GM19468 (cell line): ENCODE data around the gene LPCAT1.
"Not testable (repeated sequence)": the region's sequence is repeated elsewhere in the genome, so short reads cannot be mapped to it uniquely, and the experiment has no call there.

Experiments used
- ATAC-seq: cut with Tn5 transposase; IDR thresholded peaks from one replicate; pipeline ENCODE4 v1.9.1; 2021; ENCODE audit warnings: mild to moderate bottlenecking, moderate library complexity, moderate number of reproducible peaks; ENCODE audit not compliant: unreplicated experiment; ENCODE audit errors: extremely low read depth

LPCAT1 gene

GRCh38 chr5:1456110-1456881 lies 67.5 kb downstream of the LPCAT1 start:
- not testable (repeated sequence) for ATAC-seq

GRCh38 chr5:1453613-1454012 lies 70.1 kb downstream of the LPCAT1 start:
- no peak for ATAC-seq

DNA sequence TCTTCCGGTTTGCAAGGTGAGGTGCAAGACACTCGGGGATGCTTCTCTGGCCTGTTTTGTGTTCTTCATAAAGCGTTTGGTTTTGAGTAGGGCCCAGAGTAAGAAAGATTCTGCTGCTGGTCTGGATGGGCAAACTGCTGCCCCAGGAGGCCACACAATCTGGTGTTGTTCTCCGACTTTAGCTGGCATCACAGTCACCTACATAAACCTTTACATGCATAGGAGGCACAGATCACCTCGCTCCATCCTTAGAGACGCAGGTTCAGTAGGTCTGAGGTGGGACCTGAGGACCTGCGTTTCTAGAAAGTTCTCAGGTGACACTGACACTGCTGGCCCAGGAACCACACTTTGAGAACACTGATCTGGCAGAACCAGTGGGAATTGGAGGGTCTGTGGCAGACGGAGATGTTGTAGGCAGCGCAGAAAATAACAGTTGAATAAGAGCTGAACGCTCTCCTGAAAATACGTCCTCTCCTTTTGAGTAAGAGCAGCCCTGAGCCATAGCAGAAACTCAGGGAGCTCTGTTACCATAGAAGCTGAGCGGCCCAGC lies 74.6 kb downstream of the LPCAT1 start:
- no peak for ATAC-seq

DNA sequence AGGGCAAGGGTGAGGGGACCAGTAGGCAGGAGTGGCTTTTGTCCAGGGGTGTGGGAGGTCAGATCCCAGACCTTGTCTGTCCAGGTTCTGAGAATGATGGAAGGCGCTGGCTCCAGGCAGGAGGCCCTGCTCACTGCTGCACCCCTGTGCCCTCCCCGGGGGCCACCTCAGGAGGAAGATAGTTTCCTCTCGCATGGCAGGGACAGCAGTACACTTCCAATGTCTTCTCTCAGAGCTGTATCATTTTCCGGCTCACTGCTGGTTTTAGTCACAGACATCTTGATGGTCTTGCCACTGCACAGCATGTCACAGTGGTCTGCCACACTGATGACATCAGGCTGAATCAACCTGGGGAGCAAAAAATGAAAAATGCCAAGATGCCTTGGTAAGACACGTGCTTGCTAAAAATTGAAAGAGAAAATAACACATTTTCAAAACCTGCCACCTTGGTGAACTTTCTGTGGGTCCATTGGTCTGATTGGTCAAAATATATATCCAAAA lies 75.2 kb downstream of the LPCAT1 start:
- no peak for ATAC-seq

GRCh38 chr5:1447671-1448361 lies 75.9 kb downstream of the LPCAT1 start:
- no peak for ATAC-seq

DNA sequence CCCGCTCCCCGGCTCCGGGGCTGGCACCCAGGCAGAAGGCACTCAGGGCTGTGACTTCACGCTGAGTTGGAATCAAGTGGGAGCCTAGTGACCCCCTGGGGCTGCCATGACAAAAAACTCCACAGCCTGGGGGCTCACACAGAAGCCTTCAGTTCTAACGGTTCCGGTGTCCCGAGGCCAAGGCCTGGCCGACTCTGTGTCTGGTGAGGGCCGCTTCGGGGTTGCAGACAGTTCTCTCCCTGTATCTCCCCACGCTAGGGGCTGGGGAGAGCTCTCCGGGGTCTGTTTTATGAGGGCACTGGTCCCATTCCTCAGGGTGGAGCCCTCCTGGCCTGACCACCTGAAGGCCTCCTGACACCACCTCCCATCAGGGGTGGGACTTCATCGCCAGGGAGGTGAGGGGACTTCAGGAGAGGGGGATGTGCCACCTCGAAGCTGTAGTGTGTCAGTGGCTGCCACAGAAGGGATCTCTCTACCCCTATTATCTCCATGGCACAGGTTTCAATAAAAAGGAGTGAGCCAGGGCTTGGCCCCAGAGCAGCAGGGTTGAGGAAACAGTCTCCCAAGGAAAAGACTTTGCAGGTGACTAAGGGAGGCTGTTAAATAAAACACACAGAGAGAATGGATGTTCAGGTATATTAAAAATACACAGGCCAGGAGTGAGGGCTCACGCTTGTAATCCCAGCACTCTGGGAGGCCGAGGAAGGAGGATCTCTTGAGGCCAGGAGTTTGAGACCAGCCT lies 77.0 kb downstream of the LPCAT1 start:
- ATAC-seq = no peak

DNA sequence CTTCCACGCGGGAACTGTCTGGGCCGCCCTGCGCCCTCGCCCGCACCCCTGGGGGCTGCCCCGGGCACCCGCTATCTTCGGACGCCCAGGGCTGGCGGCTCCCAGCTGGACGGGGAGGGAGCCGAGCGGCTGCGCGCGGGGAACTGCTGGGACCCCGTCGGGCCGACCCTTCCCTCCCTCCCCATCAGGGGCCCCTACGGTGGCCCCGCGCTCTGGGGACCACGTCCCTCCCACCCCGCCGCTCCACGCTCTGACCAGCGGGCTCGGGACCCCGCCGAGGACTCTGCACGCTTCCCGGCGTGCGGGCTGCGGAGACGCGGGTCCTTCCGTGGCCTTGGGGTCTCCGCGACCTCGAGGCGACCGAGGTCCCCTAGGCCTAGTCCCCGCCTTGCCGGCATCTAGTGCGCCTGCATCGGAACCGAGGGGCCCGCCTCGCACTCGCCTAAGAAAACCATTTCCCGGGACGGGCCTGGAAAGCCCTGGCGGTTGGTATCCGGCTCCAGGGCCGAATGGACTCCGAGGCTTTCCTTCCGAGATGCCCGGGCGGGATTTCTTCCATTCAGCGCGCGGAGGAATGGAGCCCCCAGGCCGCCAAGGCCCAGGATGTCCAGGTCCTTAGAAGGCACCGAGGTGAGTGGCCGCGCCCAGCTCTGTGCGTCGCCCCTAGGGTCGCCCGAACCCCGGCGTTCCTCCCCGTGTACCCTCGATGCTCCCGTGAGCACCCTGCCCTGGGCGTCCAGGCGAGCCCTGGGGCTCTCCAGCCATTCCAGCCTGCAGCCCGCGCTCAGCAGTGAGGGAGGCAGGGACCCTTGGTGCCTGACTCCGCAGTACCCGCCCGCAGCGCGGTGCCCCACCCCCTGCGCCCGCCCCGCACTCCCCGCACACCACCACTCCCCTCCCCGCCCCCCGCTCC lies 77.8 kb downstream of the LPCAT1 start:
- no peak for ATAC-seq

DNA sequence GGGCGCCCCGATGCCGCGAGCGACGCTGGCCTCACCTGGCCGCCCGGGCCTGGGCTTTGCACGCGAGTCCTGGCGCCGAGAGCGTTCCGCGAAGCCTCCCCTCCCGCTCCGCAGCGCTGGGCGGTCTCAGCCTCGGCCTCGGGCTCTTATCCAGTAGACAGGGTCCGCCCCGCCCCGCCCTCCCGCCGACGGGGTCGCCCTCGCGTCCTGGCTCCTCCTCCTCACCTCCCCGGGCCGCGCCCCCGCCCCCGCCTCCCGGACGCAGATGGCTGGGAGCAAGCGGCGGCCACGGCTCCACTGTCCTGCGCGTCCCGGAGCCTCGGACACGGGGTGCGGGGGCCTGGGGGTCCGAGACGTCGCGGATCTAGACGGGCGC lies 78.5 kb downstream of the LPCAT1 start, which contains the start of gene SLC6A3:
SLC6A3 (minus strand) TSS at position 128 of the 376 bp plus-strand sequence. CDS start 2,243 bp downstream, outside the sequence.
- no peak for ATAC-seq

DNA sequence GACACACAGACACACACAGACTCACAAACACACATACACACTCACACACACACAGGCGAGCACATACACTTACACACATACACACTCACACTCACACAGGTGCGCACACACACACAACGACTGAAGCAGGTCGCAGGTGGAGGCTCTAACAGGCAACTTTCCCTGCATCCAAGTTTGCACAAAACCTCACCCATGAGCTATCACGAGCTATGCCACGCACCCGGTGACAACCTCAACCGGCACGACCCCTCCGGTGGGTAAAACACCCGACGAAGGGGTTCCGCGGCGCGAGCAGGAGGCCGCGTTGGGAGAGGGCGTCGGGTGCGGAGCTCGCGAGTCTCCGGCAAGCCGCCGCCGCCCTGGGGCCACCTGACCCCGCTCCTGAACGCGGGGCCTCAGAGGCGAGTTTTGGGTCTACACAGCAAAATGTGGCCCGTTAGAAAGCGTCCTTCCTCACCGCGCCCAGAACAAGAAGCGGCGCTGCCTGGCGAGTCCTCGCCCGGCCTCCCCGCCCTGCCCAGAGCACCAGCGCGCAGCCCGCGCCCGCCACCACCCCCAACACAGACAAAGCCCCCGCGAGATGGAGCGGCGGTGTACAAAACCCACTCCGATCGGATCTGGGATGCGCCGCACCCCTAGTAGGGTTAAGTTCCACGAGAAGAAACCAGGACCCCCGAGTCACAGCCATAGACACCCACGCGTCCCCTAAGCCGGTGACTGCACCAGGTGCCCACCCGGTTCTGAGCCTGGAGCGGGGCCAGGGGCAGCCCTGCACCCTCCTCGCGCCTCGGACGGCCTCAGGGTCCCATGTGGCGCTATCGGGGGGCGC lies 79.2 kb downstream of the LPCAT1 start:
- ATAC-seq = no peak

- ATAC-seq = no peak
These were observed 79.8 kb downstream of the LPCAT1 start for GRCh38 chr5:1443991-1444360.

DNA sequence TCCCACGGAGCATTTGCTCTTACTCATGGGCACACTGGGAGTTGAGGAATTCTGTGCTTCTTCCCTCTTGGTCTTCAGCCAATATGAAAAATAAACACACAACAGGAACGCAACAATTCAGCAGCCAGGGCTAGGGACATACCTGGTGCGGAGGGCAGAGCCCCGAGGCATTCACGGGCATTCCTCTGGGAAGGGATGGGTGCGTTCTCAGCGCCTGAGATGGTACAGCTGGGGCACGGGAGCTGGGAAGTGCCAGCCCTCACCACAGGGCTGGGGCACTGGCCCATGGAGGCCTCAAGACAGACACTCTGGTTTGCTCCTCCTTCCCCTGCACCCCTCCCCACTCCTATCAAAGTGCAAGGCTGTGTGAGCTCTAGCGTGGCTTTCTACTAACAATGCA lies 80.6 kb downstream of the LPCAT1 start:
- no peak for ATAC-seq

DNA sequence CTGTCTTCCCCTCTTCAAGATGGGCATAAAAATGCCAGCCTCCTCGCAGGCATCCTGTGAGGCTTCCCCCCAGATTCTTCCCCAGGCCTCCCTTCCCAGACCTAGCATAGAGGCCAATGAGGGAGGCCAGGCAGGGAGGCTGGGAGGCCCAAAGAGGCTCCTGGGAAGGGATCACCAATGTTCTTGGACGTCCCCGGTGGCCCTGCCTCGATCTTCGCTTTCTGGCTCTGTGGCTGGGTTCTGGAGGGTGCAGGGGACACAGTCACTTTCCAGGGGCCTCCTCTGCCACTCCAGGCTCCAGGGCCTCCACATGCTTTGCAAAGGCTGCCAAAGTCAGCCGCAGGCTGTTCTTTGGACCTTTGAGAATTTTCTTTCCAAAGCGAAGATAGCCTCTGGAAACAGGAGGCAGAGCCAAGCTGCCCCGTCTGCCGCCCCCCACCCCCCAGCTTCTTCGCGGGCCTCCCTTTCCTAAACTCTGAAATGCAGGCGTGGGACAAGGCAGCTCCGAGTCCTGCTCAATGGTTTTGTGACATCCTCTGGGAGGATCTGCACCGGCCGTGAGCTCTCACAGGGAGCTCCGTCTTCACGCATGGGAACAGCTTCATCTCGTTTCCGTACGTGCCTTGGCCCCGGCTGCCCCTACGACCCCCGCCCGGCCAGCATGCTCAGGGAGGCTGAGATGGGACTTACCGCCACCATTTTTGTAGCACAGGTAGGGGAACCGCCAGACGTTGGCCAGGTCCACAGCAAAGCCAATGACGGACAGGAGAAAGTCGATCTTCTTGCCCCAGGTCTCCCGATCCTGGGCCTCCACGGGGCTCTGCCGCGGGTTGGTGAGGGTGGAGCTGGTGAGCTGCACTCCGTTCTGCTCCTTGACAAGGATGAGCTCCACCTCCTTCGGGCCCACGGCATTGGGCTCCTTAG lies 81.3 kb downstream of the LPCAT1 start:
- ATAC-seq = no peak

- ATAC-seq = no peak
These were observed 82.4 kb downstream of the LPCAT1 start for GRCh38 chr5:1441166-1441865.

DNA sequence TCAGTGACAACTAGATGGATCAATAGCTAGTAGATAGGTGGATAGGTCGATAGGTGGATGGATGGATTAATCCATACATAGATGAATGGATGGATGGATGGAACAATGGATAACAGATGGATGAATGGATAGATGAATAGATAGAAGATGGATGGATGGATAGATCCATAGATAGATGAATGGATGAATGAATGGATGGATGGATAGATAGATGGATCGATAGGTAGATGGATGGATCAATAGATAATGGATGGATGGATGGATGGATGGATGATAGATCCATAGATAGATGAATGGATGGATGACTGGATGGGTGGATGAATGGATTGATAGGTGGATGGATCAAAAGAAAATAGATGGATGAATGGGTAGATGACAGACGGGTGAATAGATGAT lies 83.7 kb downstream of the LPCAT1 start:
- ATAC-seq = no peak

DNA sequence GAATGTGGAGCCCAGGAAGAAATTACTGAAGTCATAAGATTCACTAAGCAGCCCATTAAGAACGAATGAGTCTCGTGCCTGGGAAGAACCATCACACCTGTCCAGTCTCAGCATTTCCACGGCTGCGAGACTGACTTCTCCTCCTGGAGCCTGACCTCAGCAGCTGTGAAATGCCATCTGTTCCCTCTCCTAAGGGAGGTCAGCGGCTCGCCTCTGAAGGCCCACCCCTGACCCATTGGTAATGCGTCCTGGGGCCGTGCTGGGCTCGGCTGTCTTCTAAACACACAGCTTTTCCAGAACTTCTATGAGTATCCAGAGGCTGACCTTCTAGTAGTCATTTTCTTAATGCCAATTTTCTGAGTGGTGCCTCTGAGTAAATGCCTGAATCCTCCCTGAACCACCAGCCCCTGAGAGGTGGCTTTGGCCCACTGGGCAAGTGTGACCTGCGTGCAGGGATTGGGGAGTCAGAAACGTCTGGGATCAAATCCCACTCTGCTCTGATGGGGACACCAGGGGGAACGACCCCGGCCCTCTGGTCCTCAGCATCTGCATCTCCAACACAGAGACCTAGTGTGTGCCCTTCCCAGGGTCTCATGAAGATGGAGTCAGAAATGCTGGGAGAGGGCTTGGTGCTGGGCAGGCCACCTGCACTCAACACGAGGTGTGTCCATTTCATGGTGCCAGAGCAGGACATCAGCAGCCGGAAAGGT lies 84.2 kb downstream of the LPCAT1 start:
- no peak for ATAC-seq

DNA sequence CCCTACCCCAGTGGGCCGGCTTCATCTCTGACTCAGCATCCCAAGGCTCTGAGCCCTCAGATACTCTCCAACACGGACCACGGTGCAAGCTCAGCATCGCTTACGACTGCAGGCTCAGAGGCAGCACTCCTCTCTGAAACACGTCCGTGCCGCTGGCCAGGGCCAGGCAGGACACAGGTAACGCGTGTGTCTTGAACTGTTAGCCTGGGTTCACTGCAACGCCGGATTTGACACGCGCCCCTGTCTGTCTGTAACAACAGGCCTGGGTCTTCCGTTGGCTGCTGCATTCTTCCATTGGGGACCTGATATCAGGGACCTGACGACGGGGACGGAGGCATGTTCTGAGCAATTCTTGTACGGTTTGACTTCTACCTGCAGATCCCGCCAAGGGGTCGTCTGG lies 84.9 kb downstream of the LPCAT1 start:
- ATAC-seq = no peak
